A549 (cell line): ENCODE results near the gene SPTBN5. TPM values are rescaled to one million over a fixed set of nuclear protein-coding genes. Genes with fewer than 3 reads are reported as not detected.
A peak's percentile ranks its signal among the peaks of the same experiment; 100 is the strongest.

Experiments used
- ATAC-seq, 2 experiments: fragments of 200-7000 bp in 1 of 2; fragments of >200 bp in 1 of 2; cut with Nextera tagmentation in 1 of 2; cut with Tn5 transposase in 1 of 2; 3 replicates each; pipeline versions ENCODE4 v1.8.0 to v1.9.1; 2018 to 2020; ENCODE audit warnings: mild to moderate bottlenecking in 1 of 2, moderate library complexity in 1 of 2
- CTCF ChIA-PET: fragments of 300-600 bp; sonication (Branson Sonifier 250); formaldehyde crosslinking; extraction: SDS; loops from one replicate; lab custom pipeline; 2021; ENCODE audit warnings: antibody characterized with exemption, inconsistent platforms; lab: Yijun Ruan, JAX
- POLR2A ChIA-PET: fragments of 350-600 bp; formaldehyde crosslinking; extraction: SDS; loops from one replicate; lab custom pipeline; 2021; ENCODE audit warnings: antibody characterized with exemption, inconsistent platforms; lab: Yijun Ruan, JAX
- DNase-seq, 2 experiments: peaks; one replicate each; pipeline versions ENCODE4 v3.0.0 to v3.0.0-alpha.2; 2011 to 2016; ENCODE audit warnings: low read depth in 1 of 2, low spot score in 1 of 2
- FAIRE-seq: peaks from 2 replicates; lab custom pipeline; 2011; peaks lifted over from hg19 to GRCh38; lab: Jason Lieb, UNC
- H3K27ac ChIP-seq, 2 experiments: fragments of >200 bp; sonication (Bioruptor Twin); formaldehyde crosslinking; 3 replicates each; pipeline ENCODE4 v1.5.1; 2016 to 2017
- H3K4me1 ChIP-seq: fragments of >200 bp; sonication (Bioruptor Twin); formaldehyde crosslinking; 3 replicates; pipeline ENCODE4 v1.6.1; 2016
- H3K4me2 ChIP-seq: fragments of >200 bp; sonication (Bioruptor Twin); formaldehyde crosslinking; 3 replicates; pipeline ENCODE4 v1.6.1; 2016
- H3K4me3 ChIP-seq: fragments of >200 bp; sonication (Bioruptor Twin); formaldehyde crosslinking; 3 replicates; pipeline ENCODE4 v1.5.1; 2016
- H3K9me3 ChIP-seq: fragments of >200 bp; sonication (Bioruptor Twin); formaldehyde crosslinking; 3 replicates; pipeline ENCODE4 v1.6.1; 2016
- CHD2 ChIP-seq: fragments of 150-350 bp; IDR thresholded peaks from 2 replicates; pipeline ENCODE4 v1.6.1; 2014; ENCODE audit warnings: low read length; ENCODE audit not compliant: partially characterized antibody
- CHD4 ChIP-seq: fragments of 200-600 bp; sonication (generic); IDR thresholded peaks from 2 replicates; pipeline ENCODE4 v1.6.1; 2016; ENCODE audit warnings: antibody characterized with exemption, mild to moderate bottlenecking, borderline replicate concordance
- EHF ChIP-seq: fragments of 250-450 bp; sonication (Bioruptor Pico); IDR thresholded peaks from 2 replicates; pipeline ENCODE4 v1.5.0; 2020; ENCODE audit warnings: mild to moderate bottlenecking
- EHMT2 ChIP-seq: fragments of 200-600 bp; sonication (generic); IDR thresholded peaks from 2 replicates; pipeline ENCODE4 v1.6.1; 2016; ENCODE audit warnings: antibody characterized with exemption, low read depth, mild to moderate bottlenecking, moderate library complexity
- EP300 ChIP-seq, 2 experiments: fragments of >200 bp; sonication (Bioruptor Twin); formaldehyde crosslinking; IDR thresholded peaks; 2 replicates in 1 of 2; 3 replicates in 1 of 2; pipeline ENCODE4 v1.6.1; 2016 to 2017
- GATA3 ChIP-seq: IDR thresholded peaks from 2 replicates; pipeline ENCODE4 v1.6.1; 2012; ENCODE audit warnings: borderline replicate concordance
- HDAC2 ChIP-seq: fragments of 200-600 bp; sonication (generic); IDR thresholded peaks from 2 replicates; pipeline ENCODE4 v1.6.1; 2016
- HOXB5 ChIP-seq: fragments of 250-450 bp; sonication (Bioruptor Pico); IDR thresholded peaks from 2 replicates; pipeline ENCODE4 v1.5.0; 2020; ENCODE audit warnings: mild to moderate bottlenecking, moderate library complexity
- KDM1A ChIP-seq: fragments of 200-600 bp; sonication (generic); IDR thresholded peaks from 2 replicates; pipeline ENCODE4 v1.6.1; 2016; ENCODE audit warnings: low read depth, mild to moderate bottlenecking
- MAFK ChIP-seq: fragments of 450-650 bp; IDR thresholded peaks from 2 replicates; pipeline ENCODE4 v1.6.1; 2014; ENCODE audit not compliant: partially characterized antibody
- MAZ ChIP-seq: fragments of 150-350 bp; IDR thresholded peaks from 2 replicates; pipeline ENCODE4 v1.6.1; 2014; ENCODE audit warnings: antibody characterized with exemption, low read depth, low read length, borderline replicate concordance
- NR3C1 ChIP-seq: fragments of >200 bp; sonication (Bioruptor Twin); formaldehyde crosslinking; IDR thresholded peaks from 3 replicates; pipeline ENCODE4 v1.6.1; 2017
- RAD21 ChIP-seq, 2 experiments: fragments of >200 bp in 1 of 2; sonication (Bioruptor Twin) in 1 of 2; formaldehyde crosslinking in 1 of 2; IDR thresholded peaks in 1 of 2; conservative IDR thresholded peaks in 1 of 2; 2 replicates in 1 of 2; 3 replicates in 1 of 2; pipeline ENCODE4 v1.6.1; 2012 to 2018; ENCODE audit warnings: inconsistent platforms in 1 of 2
- RNF2 ChIP-seq: fragments of 200-600 bp; sonication (generic); IDR thresholded peaks from 2 replicates; pipeline ENCODE4 v1.6.1; 2016; ENCODE audit warnings: low read depth, mild to moderate bottlenecking, antibody characterized with exemption, moderate library complexity, borderline replicate concordance
- SREBF2 ChIP-seq: fragments of 450-650 bp; IDR thresholded peaks from 2 replicates; pipeline ENCODE4 v1.6.1; 2014; ENCODE audit warnings: mild to moderate bottlenecking, moderate library complexity
- USF2 ChIP-seq: fragments of 450-650 bp; IDR thresholded peaks from 2 replicates; pipeline ENCODE4 v1.6.1; 2014; ENCODE audit warnings: antibody characterized with exemption
- ZNF302 ChIP-seq: fragments of 250-450 bp; sonication (Bioruptor Pico); IDR thresholded peaks from 2 replicates; pipeline ENCODE4 v1.9.0; 2021; ENCODE audit warnings: inconsistent platforms, mild to moderate bottlenecking, moderate library complexity
- WGBS: methylation state at CpG from one replicate; pipeline ENCODE4 v1.1.6; 2017; ENCODE audit errors: missing lambda C conversion rate; 5-methylcytosine and 5-hydroxymethylcytosine counted together
- polyA plus RNA-seq, 4 experiments: library from polyadenylated mRNA; depleted of rRNA in 3 of 4; stranded (reverse); fragments of >200 nt; fragmentation: RNase III in 1 of 4; extraction: RNeasy Plus Mini Kit Qiagen cat#74134 plus additional on column Dnase treatment in 1 of 4; gene quantifications; 2 replicates in 3 of 4; 3 replicates in 1 of 4; pipeline ENCODE4 v1.2.3, GENCODE V29; 2011 to 2017
- TF ChIP-seq, protein P1 (sequence below): fragments of >200 bp; sonication (Bioruptor Twin); formaldehyde crosslinking; IDR thresholded peaks from 3 replicates; pipeline ENCODE4 v1.5.1; 2016
- TF ChIP-seq, protein P2 (sequence below): IDR thresholded peaks from 2 replicates; pipeline ENCODE4 v1.6.1; 2012
- TF ChIP-seq, protein P3 (sequence below): IDR thresholded peaks from 2 replicates; pipeline ENCODE4 v1.6.1; 2012
- TF ChIP-seq, protein P4 (sequence below): fragments of >200 bp; sonication (Bioruptor Twin); formaldehyde crosslinking; IDR thresholded peaks from 3 replicates; pipeline ENCODE4 v1.6.1; 2016
- TF ChIP-seq, protein P5 (sequence below): fragments of 250-450 bp; sonication (Bioruptor Pico); IDR thresholded peaks from 2 replicates; pipeline ENCODE4 v1.5.0; 2020; ENCODE audit warnings: low read depth, mild to moderate bottlenecking, moderate library complexity

The SPTBN5 gene
- polyA plus RNA-seq, 2 of the 4 experiments (the other 2 are of a cell fraction), result 0.05 to 0.17 TPM

GRCh38 chr15:41923401-41923997 lies 29.6 kb upstream of the SPTBN5 start (continued):
- TF ChIP-seq, protein P1, sequence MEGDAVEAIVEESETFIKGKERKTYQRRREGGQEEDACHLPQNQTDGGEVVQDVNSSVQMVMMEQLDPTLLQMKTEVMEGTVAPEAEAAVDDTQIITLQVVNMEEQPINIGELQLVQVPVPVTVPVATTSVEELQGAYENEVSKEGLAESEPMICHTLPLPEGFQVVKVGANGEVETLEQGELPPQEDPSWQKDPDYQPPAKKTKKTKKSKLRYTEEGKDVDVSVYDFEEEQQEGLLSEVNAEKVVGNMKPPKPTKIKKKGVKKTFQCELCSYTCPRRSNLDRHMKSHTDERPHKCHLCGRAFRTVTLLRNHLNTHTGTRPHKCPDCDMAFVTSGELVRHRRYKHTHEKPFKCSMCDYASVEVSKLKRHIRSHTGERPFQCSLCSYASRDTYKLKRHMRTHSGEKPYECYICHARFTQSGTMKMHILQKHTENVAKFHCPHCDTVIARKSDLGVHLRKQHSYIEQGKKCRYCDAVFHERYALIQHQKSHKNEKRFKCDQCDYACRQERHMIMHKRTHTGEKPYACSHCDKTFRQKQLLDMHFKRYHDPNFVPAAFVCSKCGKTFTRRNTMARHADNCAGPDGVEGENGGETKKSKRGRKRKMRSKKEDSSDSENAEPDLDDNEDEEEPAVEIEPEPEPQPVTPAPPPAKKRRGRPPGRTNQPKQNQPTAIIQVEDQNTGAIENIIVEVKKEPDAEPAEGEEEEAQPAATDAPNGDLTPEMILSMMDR, result no peak
- TF ChIP-seq RNF2, result no peak
- no peak for TF ChIP-seq EP300 (IDR thresholded peaks at IDR 0.05)
- no peak for TF ChIP-seq CHD2

DNA sequence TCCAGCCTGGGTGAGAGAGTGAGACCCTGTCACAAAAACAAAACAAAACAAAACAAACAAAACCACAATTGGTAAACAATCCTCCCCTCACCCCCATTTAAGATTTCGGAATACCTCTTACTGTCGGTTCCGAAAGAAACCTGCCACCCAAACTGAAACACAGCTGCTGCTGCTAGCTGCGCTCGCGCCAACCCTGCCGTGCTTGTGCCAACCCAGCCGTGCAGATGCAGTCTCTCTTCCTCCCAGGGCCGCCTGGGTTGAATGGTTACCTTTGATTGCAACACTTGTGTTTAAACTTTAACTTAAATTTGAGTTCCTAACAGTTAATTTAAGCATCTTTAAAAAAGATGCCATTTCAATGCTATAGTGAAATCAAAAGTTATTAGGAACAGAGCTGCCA lies 28.5 kb upstream of the SPTBN5 start:
- DNase-seq (no peak), FAIRE-seq (no peak), ATAC-seq (no peak)
- Histone ChIP-seq H3K4me3 (no peak overlapping the region), H3K4me1 (peaks cover 61% of the 10 kb centered on the region), H3K27ac (no peak overlapping the region), H3K9me3 (no peaks in the 10 kb centered on the region), H3K4me2 (peak overlapping the region; percentile 4; the same call in 1 of the 3 replicates)
- ChIA-PET CTCF (interaction anchor here (2.0 to 2.4 kb wide), 2 partner anchors 9 to 17 kb away, joined by 4 to 15 read pairs; no protein-coding TSS in a partner anchor), POLR2A (no interaction called here)
- TF ChIP-seq, protein P2, sequence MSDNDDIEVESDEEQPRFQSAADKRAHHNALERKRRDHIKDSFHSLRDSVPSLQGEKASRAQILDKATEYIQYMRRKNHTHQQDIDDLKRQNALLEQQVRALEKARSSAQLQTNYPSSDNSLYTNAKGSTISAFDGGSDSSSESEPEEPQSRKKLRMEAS, result no peak
- TF ChIP-seq, protein P3, sequence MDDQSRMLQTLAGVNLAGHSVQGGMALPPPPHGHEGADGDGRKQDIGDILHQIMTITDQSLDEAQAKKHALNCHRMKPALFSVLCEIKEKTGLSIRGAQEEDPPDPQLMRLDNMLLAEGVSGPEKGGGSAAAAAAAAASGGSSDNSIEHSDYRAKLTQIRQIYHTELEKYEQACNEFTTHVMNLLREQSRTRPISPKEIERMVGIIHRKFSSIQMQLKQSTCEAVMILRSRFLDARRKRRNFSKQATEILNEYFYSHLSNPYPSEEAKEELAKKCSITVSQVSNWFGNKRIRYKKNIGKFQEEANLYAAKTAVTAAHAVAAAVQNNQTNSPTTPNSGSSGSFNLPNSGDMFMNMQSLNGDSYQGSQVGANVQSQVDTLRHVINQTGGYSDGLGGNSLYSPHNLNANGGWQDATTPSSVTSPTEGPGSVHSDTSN, result no peak
- TF ChIP-seq CHD4 (no peak), MAZ (no peak)
- WGBS, result 81% methylated on average over 9 of the region's 9 CpGs

DNA sequence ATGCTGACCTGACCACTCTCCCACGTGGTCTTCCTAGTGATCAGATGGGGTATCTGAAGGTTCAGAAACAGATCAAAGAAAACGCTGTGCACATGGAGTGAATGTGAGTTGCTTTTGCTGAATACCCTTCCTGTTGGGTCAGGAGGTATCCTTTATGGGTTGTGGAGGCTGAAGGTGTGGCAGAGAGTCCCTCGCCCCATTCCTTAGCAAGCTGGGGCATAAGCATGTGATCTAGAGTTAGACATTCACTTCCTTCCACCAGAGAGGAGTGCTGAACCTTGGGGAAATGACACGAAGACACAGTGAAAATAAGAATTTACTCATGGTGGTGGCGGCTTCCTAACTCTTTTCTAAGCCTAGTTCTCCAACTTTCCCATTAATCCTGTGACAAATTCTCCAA lies 27.8 kb upstream of the SPTBN5 start:
- H3K9me3 ChIP-seq, result no peaks in the 10 kb centered on the region
- CTCF ChIA-PET, result interaction anchor here (0.9 kb wide), 1 partner anchor 9 kb away, joined by 3 read pairs; no protein-coding TSS in a partner anchor
- POLR2A ChIA-PET, result no interaction called here
- DNase-seq (no peak), ATAC-seq (no peak), FAIRE-seq (no peak)
- WGBS, result 85% methylated on average over 5 of the region's 5 CpGs
- peaks cover 56% of the 10 kb centered on the region for H3K4me1 ChIP-seq
- H3K4me2 ChIP-seq, result no peak overlapping the region
- H3K27ac ChIP-seq, result no peak overlapping the region
- TF ChIP-seq HOXB5 (no peak), USF2 (no peak), MAFK (no peak), NR3C1 (no peak), EHMT2 (no peak), GATA3 (no peak), HDAC2 (no peak), KDM1A (no peak), EHF (no peak), SREBF2 (no peak), CHD4 (no peak), ZNF302 (CRISPR knock-in tag) (no peak), RAD21 (conservative IDR thresholded peaks at IDR 0.05 in 1 of 2, IDR thresholded peaks at IDR 0.05 in 1 of 2) (no peak)
- TF ChIP-seq, protein P2, result no peak
- TF ChIP-seq, protein P4, sequence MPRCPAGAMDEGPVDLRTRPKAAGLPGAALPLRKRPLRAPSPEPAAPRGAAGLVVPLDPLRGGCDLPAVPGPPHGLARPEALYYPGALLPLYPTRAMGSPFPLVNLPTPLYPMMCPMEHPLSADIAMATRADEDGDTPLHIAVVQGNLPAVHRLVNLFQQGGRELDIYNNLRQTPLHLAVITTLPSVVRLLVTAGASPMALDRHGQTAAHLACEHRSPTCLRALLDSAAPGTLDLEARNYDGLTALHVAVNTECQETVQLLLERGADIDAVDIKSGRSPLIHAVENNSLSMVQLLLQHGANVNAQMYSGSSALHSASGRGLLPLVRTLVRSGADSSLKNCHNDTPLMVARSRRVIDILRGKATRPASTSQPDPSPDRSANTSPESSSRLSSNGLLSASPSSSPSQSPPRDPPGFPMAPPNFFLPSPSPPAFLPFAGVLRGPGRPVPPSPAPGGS, result no peak
- TF ChIP-seq, protein P1, result no peak
- TF ChIP-seq, protein P5, sequence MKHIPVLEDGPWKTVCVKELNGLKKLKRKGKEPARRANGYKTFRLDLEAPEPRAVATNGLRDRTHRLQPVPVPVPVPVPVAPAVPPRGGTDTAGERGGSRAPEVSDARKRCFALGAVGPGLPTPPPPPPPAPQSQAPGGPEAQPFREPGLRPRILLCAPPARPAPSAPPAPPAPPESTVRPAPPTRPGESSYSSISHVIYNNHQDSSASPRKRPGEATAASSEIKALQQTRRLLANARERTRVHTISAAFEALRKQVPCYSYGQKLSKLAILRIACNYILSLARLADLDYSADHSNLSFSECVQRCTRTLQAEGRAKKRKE (CRISPR knock-in tag), result no peak
- H3K4me3 ChIP-seq, result no peak overlapping the region
